Melanocyte of skin (primary cell): Measurements from ENCODE around the gene MRPL55. TPM values are rescaled to one million over a fixed set of nuclear protein-coding genes. Genes with fewer than 3 reads are reported as not detected.

Experiments
- small RNA-seq, 2 donors: library from RNA; depleted of rRNA; stranded (forward); fragments of <200 nt; gene quantifications; one replicate each; pipeline ENCODE3, GENCODE V24; 2012
- total RNA-seq, 2 donors: library from RNA; depleted of rRNA; stranded (reverse); fragments of >200 nt; gene quantifications; 2 replicates each; pipeline ENCODE4 v1.2.3, GENCODE V29; 2012

The MRPL55 gene
- 10 to 100 TPM; 52.7 to 74.6 TPM for total RNA-seq

GRCh38 chr1:228109073-228109961 lies at the start of gene MRPL55:
MRPL55 (minus strand) TSS chr1:228109299; CDS start chr1:228108260, 1,039 bp downstream.

DNA sequence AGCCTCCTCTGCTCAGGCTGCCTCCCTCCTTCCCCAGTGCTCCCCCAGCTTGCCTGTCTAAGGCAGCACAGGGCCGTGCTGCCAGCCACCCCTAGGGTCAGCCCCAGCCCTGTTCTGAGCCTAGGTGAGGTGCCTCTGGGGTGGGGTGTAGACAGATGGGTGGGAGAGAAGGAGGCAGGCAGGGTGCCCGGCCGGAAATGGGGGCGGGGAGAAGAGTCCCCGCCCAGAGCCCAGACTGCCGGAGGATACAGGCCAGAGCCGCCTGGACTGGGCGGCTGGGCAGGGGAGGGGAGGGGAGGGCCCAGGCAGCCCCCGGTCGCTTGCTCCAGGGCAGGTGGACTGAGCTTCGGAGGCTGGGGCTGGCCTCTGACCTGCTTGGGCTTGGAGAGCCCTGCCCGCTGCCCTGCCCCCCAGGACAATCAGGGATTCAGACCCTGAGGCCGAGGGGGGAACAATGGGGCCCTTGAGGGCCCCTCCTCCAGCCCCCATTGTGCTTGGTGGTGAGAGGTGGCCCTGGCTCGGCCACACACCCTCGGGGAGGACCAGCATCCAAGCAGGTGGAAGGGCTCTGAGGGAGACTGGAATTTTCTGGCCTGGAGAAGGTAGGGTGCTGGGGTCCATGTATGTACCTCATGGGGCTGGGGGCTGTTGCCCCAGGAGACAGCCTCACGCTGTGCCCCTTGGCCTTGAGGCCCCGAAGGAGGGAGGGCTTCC lies 40.5 kb upstream of the MRPL55 start, which contains the start of gene GJC2:
GJC2 (plus strand) TSS at position 525 of the 714 bp plus-strand sequence. CDS start 7,829 bp downstream, outside the sequence.

GRCh38 chr1:228139931-228140723 lies 31.0 kb upstream of the MRPL55 start, which contains the start of gene GUK1:
GUK1 (plus strand) TSS chr1:228140279; CDS start chr1:228140303, 24 bp downstream.

DNA sequence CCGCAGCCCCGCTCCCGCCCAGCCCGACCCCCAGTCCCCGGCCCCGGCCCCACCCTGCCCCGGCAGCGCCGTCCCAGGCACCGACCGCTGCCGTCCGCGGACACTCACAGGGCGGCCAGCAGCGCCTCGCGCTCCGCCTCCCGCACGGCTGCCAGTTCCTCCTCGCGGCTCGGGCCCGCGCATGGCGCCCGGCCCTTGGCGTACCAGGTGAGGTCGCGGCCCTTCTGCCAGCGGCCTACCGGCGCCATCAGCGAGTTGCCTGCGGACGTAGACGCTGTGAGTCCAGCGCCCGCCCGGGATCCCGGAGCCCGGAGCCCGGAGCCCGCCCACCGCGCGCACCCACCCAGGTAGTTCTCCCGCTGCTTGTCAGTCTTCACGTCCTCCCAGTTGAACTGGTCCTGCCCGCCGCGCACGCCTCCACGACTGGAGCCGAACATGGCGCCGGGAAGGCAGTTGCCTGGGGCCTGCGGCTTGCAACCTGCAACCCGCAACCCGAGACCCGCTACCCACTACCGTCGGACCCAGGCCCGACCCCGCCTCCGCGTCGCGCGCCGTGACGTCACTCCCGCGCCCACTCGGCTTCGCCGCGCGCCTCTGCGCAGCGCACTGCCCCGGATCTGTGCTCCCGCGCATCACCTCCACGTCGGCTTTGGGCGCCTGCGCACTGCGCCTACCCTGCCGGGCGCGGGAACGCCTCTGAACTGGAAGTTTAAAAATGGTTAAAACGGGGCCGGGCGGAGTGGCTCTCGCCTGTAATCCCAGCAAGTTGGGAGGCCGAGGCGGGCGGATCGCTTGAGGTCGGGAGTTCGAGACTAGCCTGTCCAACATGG lies 6.1 kb downstream of the MRPL55 start, which contains the start of gene C1orf35:
C1orf35 (minus strand) TSS at position 535 of the 830 bp plus-strand sequence; CDS start at position 437, 98 bp downstream.

DNA sequence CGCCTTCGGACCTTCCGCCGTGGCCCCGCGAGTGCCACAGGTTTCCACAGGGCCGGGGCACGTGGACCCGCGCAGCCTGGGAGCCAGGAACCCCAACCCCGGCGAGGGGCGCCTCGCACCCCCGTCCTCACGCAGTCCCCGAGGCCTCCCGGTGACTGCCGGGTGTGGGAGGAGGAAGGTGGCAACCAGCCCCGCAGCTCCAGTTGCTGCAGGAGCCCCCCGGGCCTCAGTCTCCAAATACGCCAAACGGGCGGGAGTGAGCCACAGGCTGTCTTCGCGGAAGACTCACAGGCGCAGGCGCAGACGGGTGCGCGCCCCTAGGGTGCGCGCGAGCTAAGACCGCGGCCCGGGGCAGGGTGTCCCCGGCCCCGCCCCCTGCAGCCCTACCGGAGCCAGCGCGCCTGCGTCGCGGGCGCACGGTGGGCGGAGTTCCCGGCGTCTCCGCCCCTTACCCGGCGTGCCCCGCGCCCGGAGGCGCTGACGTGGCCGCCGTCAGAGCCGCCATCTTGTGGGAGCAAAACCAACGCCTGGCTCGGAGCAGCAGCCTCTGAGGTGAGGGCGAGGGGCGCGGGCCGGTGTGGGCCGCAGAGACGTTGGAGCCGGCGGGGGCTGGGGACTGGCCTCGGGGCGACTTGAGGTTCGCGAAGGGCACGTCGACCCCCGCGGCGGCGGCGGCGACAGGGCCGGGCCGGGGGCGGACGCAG lies 26.7 kb downstream of the MRPL55 start, which contains the start of gene ARF1:
ARF1 (plus strand) TSS at position 495 of the 704 bp plus-strand sequence. CDS start 14,407 bp downstream, outside the sequence.

Small RNA genes within 50 kb of the gene (small RNA-seq; reads per million reads assigned to genes)
- 0 reads per million in 2 donors for gene AL359510.1

Other genes with a start within 250 kb of the MRPL55 start
- under 1 TPM in 1 of 2 donors, not detected in 1; under 0.01 TPM for gene WNT9A, start 161.4 kb downstream of the MRPL55 start, total RNA-seq
- not detected for gene WNT3A, start 102.3 kb downstream of the MRPL55 start, total RNA-seq
- 100 to 1,000 TPM; 207 to 321 TPM for gene ARF1, start 26.6 kb downstream of the MRPL55 start, total RNA-seq
- gene C1orf35, start 6.0 kb downstream of the MRPL55 start, total RNA-seq, result 1 to 10 TPM; 5.2 to 7.3 TPM
- gene GUK1, start 31.0 kb upstream of the MRPL55 start, total RNA-seq, result 100 to 1,000 TPM; 211 to 251 TPM
- gene GJC2, start 40.6 kb upstream of the MRPL55 start, total RNA-seq, result under 1 TPM; under 0.01 TPM
- gene IBA57, start 56.5 kb upstream of the MRPL55 start, total RNA-seq, result 1 to 10 TPM; 1.7 to 2.4 TPM
- 1 to 10 TPM; 3.4 to 5.7 TPM for gene OBSCN, start 98.7 kb upstream of the MRPL55 start, total RNA-seq